NCI-H82 treated with DMSO at 0.1 percent for 48 hours (cell line): ENCODE results near the gene ERVMER34-1.

Experiments
- DNase-seq: peaks from one replicate; lab custom pipeline; 2025; ENCODE audit not compliant: unreplicated experiment; lab: John Stamatoyannopoulos, UW

The ERVMER34-1 gene

GRCh38 chr4:52750819-52751486 is at the start of gene ERVMER34-1:
Gene ERVMER34-1, minus strand, starts transcription at chr4:52751425. Its CDS starts 5,905 bp downstream, at chr4:52745520.
- no peak for DNase-seq

GRCh38 chr4:52799813-52800212 is 48.6 kb upstream of the ERVMER34-1 start:
- DNase-seq, result no peak

GRCh38 chr4:52795533-52795932 is 44.3 kb upstream of the ERVMER34-1 start:
- no peak for DNase-seq

- no peak for DNase-seq
Measured at GRCh38 chr4:52791936-52792335, 40.7 kb upstream of the ERVMER34-1 start.

GRCh38 chr4:52789774-52790173 is 38.5 kb upstream of the ERVMER34-1 start:
- DNase-seq, result no peak

- no peak for DNase-seq
Measured at GRCh38 chr4:52788806-52789205, 37.6 kb upstream of the ERVMER34-1 start.

GRCh38 chr4:52783069-52783468 is 31.8 kb upstream of the ERVMER34-1 start:
- DNase-seq, result no peak

GRCh38 chr4:52780617-52781354 is 29.6 kb upstream of the ERVMER34-1 start:
- DNase-seq, result no peak

GRCh38 chr4:52780206-52780605 is 29.0 kb upstream of the ERVMER34-1 start:
- DNase-seq, result no peak

GRCh38 chr4:52760256-52760655 is 9.0 kb upstream of the ERVMER34-1 start:
- no peak for DNase-seq

GRCh38 chr4:52755426-52755825 is 4.2 kb upstream of the ERVMER34-1 start:
- no peak for DNase-seq

- no peak for DNase-seq
Measured at GRCh38 chr4:52752936-52753335, 1.7 kb upstream of the ERVMER34-1 start.

GRCh38 chr4:52751487-52751911 is 274 bp upstream of the ERVMER34-1 start:
- no peak for DNase-seq

GRCh38 chr4:52750213-52750612 is 1.0 kb downstream of the ERVMER34-1 start:
- DNase-seq, result no peak

- DNase-seq, result no peak
Measured at GRCh38 chr4:52748432-52748831, 2.8 kb downstream of the ERVMER34-1 start.

GRCh38 chr4:52744588-52744987 is 6.6 kb downstream of the ERVMER34-1 start:
- no peak for DNase-seq

GRCh38 chr4:52743444-52744019 is 7.7 kb downstream of the ERVMER34-1 start:
- DNase-seq, result no peak

- DNase-seq, result no peak
Measured at GRCh38 chr4:52729586-52729985, 21.6 kb downstream of the ERVMER34-1 start.

GRCh38 chr4:52728691-52729240 is 22.5 kb downstream of the ERVMER34-1 start:
- no peak for DNase-seq

- DNase-seq, result no peak
Measured at GRCh38 chr4:52726826-52727580, 24.2 kb downstream of the ERVMER34-1 start.
